Lung (tissue), 12 donors: ENCODE measurements around the gene CBFA2T2. TPM values are rescaled to one million over a fixed set of nuclear protein-coding genes. Genes with fewer than 3 reads are reported as not detected.
A peak's percentile ranks its signal among the peaks of the same experiment; 100 is the strongest.
"Not testable (repeated sequence)": the region's sequence is repeated elsewhere in the genome, so short reads cannot be mapped to it uniquely, and the experiment has no call there.

ENCODE experiments used
- ATAC-seq: fragments of 200-7000 bp; cut with Tn5 transposase; one replicate; pipeline ENCODE4 v1.9.1; 2020; ENCODE audit warnings: moderate number of reproducible peaks; ENCODE audit not compliant: insufficient read depth, low FRiP score
- DNase-seq, 3 donors: peaks; one replicate each; pipeline ENCODE4 v3.0.0-alpha.2; 2013 to 2017
- H3K27ac ChIP-seq, 2 donors: one replicate each; pipeline ENCODE4 v1.5.1; 2013; ENCODE audit warnings: mild to moderate bottlenecking in 2 of 2, moderate library complexity in 2 of 2, control low read depth in 1 of 2, inconsistent platforms in 1 of 2, low read depth in 1 of 2, low read length in 1 of 2
- H3K27me3 ChIP-seq, 3 donors: one replicate each; pipeline ENCODE4 v1.5.1; 2013; ENCODE audit warnings: low read length in 2 of 3; ENCODE audit not compliant: control insufficient read depth in 3 of 3, insufficient read depth in 3 of 3
- H3K36me3 ChIP-seq, 4 donors: one replicate each; pipeline ENCODE4 v1.5.1; 2013; ENCODE audit warnings: low read length in 4 of 4, mild to moderate bottlenecking in 1 of 4, moderate library complexity in 1 of 4; ENCODE audit not compliant: control insufficient read depth in 4 of 4, insufficient read depth in 4 of 4
- H3K4me1 ChIP-seq, 5 donors: one replicate each; pipeline ENCODE4 v1.5.1; 2013; ENCODE audit warnings: low read length in 5 of 5, mild to moderate bottlenecking in 2 of 5, moderate library complexity in 1 of 5; ENCODE audit not compliant: control insufficient read depth in 5 of 5, insufficient read depth in 5 of 5
- H3K4me3 ChIP-seq: one replicate; pipeline ENCODE4 v1.5.1; 2013; ENCODE audit warnings: mild to moderate bottlenecking, control low read depth, moderate library complexity
- H3K9ac ChIP-seq, 2 donors: one replicate each; pipeline ENCODE4 v1.5.1; 2013; ENCODE audit warnings: low read length in 2 of 2, control low read depth in 1 of 2; ENCODE audit not compliant: insufficient read depth in 1 of 2
- H3K9me3 ChIP-seq, 4 donors: one replicate each; pipeline ENCODE4 v1.5.1; 2013; ENCODE audit warnings: low read length in 3 of 4, mild to moderate bottlenecking in 1 of 4, moderate library complexity in 1 of 4; ENCODE audit not compliant: control insufficient read depth in 4 of 4, insufficient read depth in 3 of 4
- WGBS, 2 donors: extraction: QIAGEN DNeasy Blood & Tissue Kit; methylation state at CpG; one replicate each; pipeline ENCODE4 v1.1.7; 2013; 5-methylcytosine and 5-hydroxymethylcytosine counted together
- polyA plus RNA-seq, 2 donors: library from polyadenylated mRNA; stranded (reverse); fragments of 200-250 nt; gene quantifications; one replicate each; pipeline ENCODE4 v1.2.1, GENCODE V29; 2013
- total RNA-seq, 2 donors: library from RNA; depleted of rRNA in 1 of 2; stranded (reverse); fragments of >200 nt in 1 of 2; gene quantifications; one replicate each; pipeline ENCODE4 v1.2.1, GENCODE V29; 2014 to 2021
- TF ChIP-seq, protein P1 (sequence below): IDR thresholded peaks from 2 replicates; pipeline ENCODE4 v1.5.1; 2012; ENCODE audit warnings: mild to moderate bottlenecking; ENCODE audit errors: control extremely low read depth, extremely low read depth
- donor health status: control.
- donor health status: control.
- donor health status: Bipolar disorder and iron deficiency.
- donor health status: healthy.
- donor health status: DM: yes; HTN: yes; CAD: no.

Gene CBFA2T2
- total and polyA plus RNA-seq, 4 donors = 5.1 to 19.1 (median 8.2) TPM

DNA sequence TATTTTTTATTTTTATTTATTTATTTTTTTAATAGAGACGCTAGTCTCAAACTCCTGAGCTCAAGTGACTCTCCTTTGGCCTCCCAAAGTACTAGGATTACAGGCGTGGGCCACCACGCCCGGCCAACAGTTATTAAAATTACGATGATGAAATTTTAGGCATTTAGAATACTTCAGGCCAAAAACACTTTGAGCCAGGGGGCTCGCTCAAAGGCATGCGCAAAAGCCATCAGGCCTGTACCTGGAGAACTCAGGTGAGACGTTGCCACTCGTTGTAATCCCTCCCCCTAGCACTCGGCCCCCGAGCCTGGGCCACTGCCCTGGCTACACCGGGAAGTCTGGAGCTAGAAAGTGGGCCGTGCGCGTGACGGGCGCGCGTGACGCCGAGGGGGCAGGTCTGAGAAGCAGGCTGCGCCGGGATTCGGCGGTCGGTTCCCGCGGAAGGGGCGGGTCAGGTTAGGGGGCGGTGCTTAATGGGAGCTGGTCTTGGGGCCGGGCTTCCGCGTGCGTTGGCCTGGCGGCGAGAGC, 337 bp upstream of the CBFA2T2 start:
- ATAC-seq = peak; percentile 99
- Histone ChIP-seq H3K4me1 (peaks cover 0 to 10% (median 4%) of the 10 kb centered on the region in 5 donors), H3K4me3 (peak overlapping the region; percentile 35), H3K36me3 (peaks cover 0 to 4% (median 0%) of the 10 kb centered on the region in 4 donors), H3K27ac (peak overlapping the region; percentile 62 to 95), H3K9ac (peak overlapping the region in 1 of 2 donors; percentile 90), H3K27me3 (no peaks in the 10 kb centered on the region), H3K9me3 (no peaks in the 10 kb centered on the region)
- TF ChIP-seq, protein P1, sequence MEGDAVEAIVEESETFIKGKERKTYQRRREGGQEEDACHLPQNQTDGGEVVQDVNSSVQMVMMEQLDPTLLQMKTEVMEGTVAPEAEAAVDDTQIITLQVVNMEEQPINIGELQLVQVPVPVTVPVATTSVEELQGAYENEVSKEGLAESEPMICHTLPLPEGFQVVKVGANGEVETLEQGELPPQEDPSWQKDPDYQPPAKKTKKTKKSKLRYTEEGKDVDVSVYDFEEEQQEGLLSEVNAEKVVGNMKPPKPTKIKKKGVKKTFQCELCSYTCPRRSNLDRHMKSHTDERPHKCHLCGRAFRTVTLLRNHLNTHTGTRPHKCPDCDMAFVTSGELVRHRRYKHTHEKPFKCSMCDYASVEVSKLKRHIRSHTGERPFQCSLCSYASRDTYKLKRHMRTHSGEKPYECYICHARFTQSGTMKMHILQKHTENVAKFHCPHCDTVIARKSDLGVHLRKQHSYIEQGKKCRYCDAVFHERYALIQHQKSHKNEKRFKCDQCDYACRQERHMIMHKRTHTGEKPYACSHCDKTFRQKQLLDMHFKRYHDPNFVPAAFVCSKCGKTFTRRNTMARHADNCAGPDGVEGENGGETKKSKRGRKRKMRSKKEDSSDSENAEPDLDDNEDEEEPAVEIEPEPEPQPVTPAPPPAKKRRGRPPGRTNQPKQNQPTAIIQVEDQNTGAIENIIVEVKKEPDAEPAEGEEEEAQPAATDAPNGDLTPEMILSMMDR = no peak
- DNase-seq = peak; percentile 98 to 99 (median 99)
- WGBS, 2 donors = 1 to 3% methylated on average over 24 to 36 of the region's 36 CpGs

DNA sequence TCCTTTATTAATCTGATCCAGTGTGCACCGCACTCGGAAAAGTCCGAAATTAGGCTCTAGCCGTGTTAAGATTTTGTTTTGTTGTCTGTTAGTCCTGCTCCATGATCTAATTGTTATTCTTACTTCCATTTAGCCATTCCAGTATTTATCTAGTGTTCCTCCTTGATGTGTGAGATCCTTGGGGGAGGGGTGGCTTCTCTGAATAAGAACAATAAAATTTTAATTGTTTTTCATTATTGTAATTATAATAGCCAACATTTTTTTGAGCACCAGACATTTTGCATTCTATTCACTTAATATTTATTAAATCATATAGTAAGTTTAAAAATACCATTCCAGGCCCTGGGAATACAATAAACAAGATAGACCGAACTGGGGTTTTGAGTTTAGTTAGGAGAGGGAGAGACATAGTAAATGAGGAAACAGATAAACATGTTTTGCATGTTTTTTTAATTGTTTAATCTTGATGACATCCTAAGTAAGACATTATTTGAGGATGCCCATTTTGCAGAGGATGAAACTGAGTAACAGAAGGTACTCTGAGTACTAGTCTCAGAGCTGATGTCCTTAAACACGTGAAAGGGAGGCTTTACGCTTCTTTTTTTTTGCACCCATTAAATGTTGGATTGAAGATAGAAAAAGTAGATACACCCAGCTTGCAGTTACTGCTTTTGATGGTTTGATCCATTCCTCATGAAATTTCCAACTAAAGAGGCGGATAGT, 1.2 kb downstream of the CBFA2T2 start:
- TF ChIP-seq, protein P1 = no peak
- WGBS, 2 donors = 54 to 67% methylated on average over 8 of the region's 8 CpGs
- H3K27ac ChIP-seq = peak overlapping the region; percentile 91 to 96

DNA sequence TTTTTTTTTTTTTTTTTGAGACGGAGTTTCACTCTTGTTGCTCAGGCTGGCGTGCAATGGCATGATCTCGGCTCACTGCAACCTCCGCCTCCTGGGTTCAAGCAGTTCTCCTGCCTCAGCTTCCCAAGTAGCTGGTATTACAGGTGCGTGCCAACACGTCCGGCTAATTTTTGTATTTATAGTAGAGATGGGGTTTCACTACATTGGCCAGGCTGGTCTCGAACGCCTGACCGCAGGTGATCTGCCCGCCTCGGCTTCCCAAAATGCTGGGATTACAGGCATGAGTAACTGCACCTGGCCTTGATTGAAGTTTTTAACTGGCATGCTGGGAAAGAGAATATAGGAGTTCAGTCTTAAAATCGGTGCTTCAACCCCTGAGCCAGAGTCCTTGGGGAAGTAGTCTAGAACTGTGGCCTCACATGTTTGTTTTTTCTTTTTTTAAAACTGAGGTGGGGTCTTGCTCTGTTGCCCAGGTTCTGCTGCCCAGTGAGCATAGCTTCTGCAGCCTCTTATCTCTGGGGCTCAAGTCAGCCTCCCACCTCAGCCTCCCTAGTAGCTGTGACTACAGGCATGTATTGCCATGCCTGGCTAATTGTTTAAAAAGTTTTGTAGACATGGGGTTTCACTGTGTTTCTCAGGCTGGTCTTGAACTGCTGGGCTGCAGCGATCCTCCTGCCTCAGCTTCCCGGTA, 3.3 kb downstream of the CBFA2T2 start:
- H3K4me1 ChIP-seq = peaks cover 0 to 10% (median 4%) of the 10 kb centered on the region in 5 donors
- no peak overlapping the region for H3K27ac ChIP-seq
- ATAC-seq (no peak), DNase-seq (no peak)
- no peaks in the 10 kb centered on the region for H3K9me3 ChIP-seq
- peaks cover 0 to 4% (median 0%) of the 10 kb centered on the region in 4 donors for H3K36me3 ChIP-seq
- H3K4me3 ChIP-seq = no peak overlapping the region
- 94 to 96% methylated on average over 15 of the region's 15 CpGs for WGBS, 2 donors
- H3K27me3 ChIP-seq = no peaks in the 10 kb centered on the region
- TF ChIP-seq, protein P1 = no peak
- no peak overlapping the region for H3K9ac ChIP-seq

More for the DNA sequence above, 1.2 kb downstream of the CBFA2T2 start:
- Histone ChIP-seq H3K36me3 (peaks cover 0 to 4% (median 0%) of the 10 kb centered on the region in 4 donors), H3K4me1 (peaks cover 0 to 10% (median 4%) of the 10 kb centered on the region in 5 donors), H3K27me3 (no peaks in the 10 kb centered on the region), H3K9me3 (no peaks in the 10 kb centered on the region), H3K4me3 (peak overlapping the region; percentile 78), H3K9ac (peak overlapping the region; percentile 82 to 83)
- DNase-seq (peak in 2 of 3 donors; percentile 32 to 37), ATAC-seq (no peak)

DNA sequence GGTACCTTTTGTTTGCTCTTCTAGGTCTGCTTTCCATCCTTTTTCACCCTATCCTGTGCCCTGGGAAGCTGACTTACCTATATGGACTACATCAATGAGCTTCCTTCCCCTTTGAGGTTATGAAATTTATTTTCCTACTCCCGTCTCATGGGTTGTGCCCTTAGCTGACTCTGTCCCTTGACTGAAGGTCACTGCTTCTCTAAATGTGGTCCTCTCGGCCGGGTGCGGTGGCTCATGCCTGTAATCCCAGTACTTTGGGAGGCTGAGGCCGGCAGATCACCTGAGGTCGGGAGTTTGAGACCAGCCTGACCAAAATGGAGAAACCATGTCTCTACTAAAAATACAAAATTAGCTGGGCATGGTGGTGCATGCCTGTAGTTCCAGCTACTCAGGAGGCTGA, 6.9 kb downstream of the CBFA2T2 start:
- not testable (repeated sequence) for H3K9me3 ChIP-seq, DNase-seq, H3K27ac ChIP-seq, H3K4me3 ChIP-seq, H3K4me1 ChIP-seq, H3K36me3 ChIP-seq, H3K27me3 ChIP-seq, H3K9ac ChIP-seq, ATAC-seq
- 75 to 87% methylated on average over 6 of the region's 6 CpGs for WGBS, 2 donors
